Mesenchymal stem cell (in vitro differentiated cells and primary cell): ENCODE results near the gene SPRED1.

Experiments
- DNase-seq: peaks from one replicate; pipeline ENCODE4 v3.0.0-alpha.2; 2013
- H2AFZ ChIP-seq: one replicate; pipeline ENCODE4 v1.6.1; 2013; ENCODE audit warnings: low read depth, mild to moderate bottlenecking, control low read depth, inconsistent platforms, low read length, moderate library complexity
- H2AK5ac ChIP-seq: 2 replicates; pipeline ENCODE4 v1.6.1; 2013; ENCODE audit warnings: low read length, moderate library complexity, mild to moderate bottlenecking, inconsistent platforms; ENCODE audit not compliant: severe bottlenecking
- H2BK120ac ChIP-seq: one replicate; pipeline ENCODE4 v1.6.1; 2013; ENCODE audit warnings: low read depth, mild to moderate bottlenecking, inconsistent platforms, low read length, moderate library complexity
- H2BK12ac ChIP-seq, 2 experiments: one replicate each; pipeline ENCODE4 v1.6.1; 2013; ENCODE audit warnings: inconsistent platforms in 2 of 2, low read length in 2 of 2, mild to moderate bottlenecking in 2 of 2, moderate library complexity in 2 of 2, control low read depth in 1 of 2
- H2BK15ac ChIP-seq: one replicate; pipeline ENCODE4 v1.6.1; 2013; ENCODE audit warnings: mild to moderate bottlenecking, low read depth, inconsistent platforms; ENCODE audit not compliant: poor library complexity, severe bottlenecking
- H2BK5ac ChIP-seq: 2 replicates; pipeline ENCODE4 v1.6.1; 2013; ENCODE audit warnings: low read depth, mild to moderate bottlenecking, low read length, control low read depth, inconsistent platforms; ENCODE audit not compliant: poor library complexity, severe bottlenecking
- H3K14ac ChIP-seq, 2 experiments: one replicate each; pipeline ENCODE4 v1.6.1; 2013; ENCODE audit warnings: inconsistent platforms in 2 of 2, low read length in 2 of 2, control low read depth in 1 of 2, mild to moderate bottlenecking in 1 of 2, moderate library complexity in 1 of 2
- H3K18ac ChIP-seq, 2 experiments: one replicate each; pipeline ENCODE4 v1.6.1; 2013; ENCODE audit warnings: inconsistent platforms in 2 of 2, low read length in 2 of 2, control low read depth in 1 of 2, low read depth in 1 of 2, mild to moderate bottlenecking in 1 of 2
- H3K23ac ChIP-seq, 2 experiments: one replicate each; pipeline ENCODE4 v1.6.1; 2013; ENCODE audit warnings: inconsistent platforms in 2 of 2, low read length in 2 of 2, mild to moderate bottlenecking in 2 of 2, moderate library complexity in 2 of 2, control low read depth in 1 of 2
- H3K27ac ChIP-seq: 2 replicates; pipeline ENCODE4 v1.5.1; 2013; ENCODE audit warnings: mild to moderate bottlenecking, moderate library complexity, low read length, control low read depth, inconsistent platforms; ENCODE audit not compliant: poor library complexity, severe bottlenecking
- H3K27me3 ChIP-seq, 2 experiments: 2 replicates each; pipeline versions ENCODE4 v1.6.1 to v1.7.0; 2013; ENCODE audit warnings: low read length in 2 of 2, mild to moderate bottlenecking in 2 of 2, moderate library complexity in 2 of 2, control low read depth in 1 of 2, inconsistent platforms in 1 of 2; ENCODE audit not compliant: control insufficient read depth in 1 of 2, insufficient read depth in 1 of 2
- H3K36me3 ChIP-seq, 2 experiments: 2 replicates each; pipeline versions ENCODE4 v1.6.1 to v1.7.0; 2013; ENCODE audit warnings: low read length in 2 of 2, control low read depth in 1 of 2, inconsistent platforms in 1 of 2, low read depth in 1 of 2, mild to moderate bottlenecking in 1 of 2; ENCODE audit not compliant: insufficient read depth in 2 of 2, control insufficient read depth in 1 of 2
- H3K4ac ChIP-seq, 2 experiments: one replicate each; pipeline ENCODE4 v1.6.1; 2013; ENCODE audit warnings: inconsistent platforms in 2 of 2, low read length in 2 of 2, mild to moderate bottlenecking in 2 of 2, moderate library complexity in 2 of 2, control low read depth in 1 of 2, low read depth in 1 of 2
- H3K4me1 ChIP-seq: 2 replicates; pipeline ENCODE4 v1.6.1; 2013; ENCODE audit warnings: low read depth, low read length, control low read depth; ENCODE audit not compliant: control insufficient read depth, insufficient read depth
- H3K4me2 ChIP-seq: 2 replicates; pipeline ENCODE4 v1.6.1; 2013; ENCODE audit warnings: low read length, mild to moderate bottlenecking, inconsistent platforms; ENCODE audit not compliant: poor library complexity, severe bottlenecking
- H3K4me3 ChIP-seq, 2 experiments: 2 replicates each; pipeline versions ENCODE4 v1.5.1 to v1.7.0; 2013; ENCODE audit warnings: low read length in 2 of 2, mild to moderate bottlenecking in 2 of 2, control low read depth in 1 of 2, low read depth in 1 of 2; ENCODE audit not compliant: insufficient read depth in 1 of 2
- H3K79me1 ChIP-seq: replicated peaks from 2 replicates; pipeline ENCODE4 v1.6.1; 2013; ENCODE audit warnings: mild to moderate bottlenecking, control low read depth, low read length, inconsistent platforms; ENCODE audit not compliant: poor library complexity, severe bottlenecking
- H3K9ac ChIP-seq: 2 replicates; pipeline ENCODE4 v1.7.0; 2013; ENCODE audit warnings: mild to moderate bottlenecking, low read length, moderate library complexity
- H3K9me3 ChIP-seq: 2 replicates; pipeline ENCODE4 v1.7.0; 2013; ENCODE audit warnings: mild to moderate bottlenecking, low read length; ENCODE audit not compliant: control insufficient read depth
- H4K8ac ChIP-seq: one replicate; pipeline ENCODE4 v1.6.1; 2013; ENCODE audit warnings: inconsistent platforms, mild to moderate bottlenecking, low read length, moderate library complexity
- H4K91ac ChIP-seq: one replicate; pipeline ENCODE4 v1.6.1; 2013; ENCODE audit warnings: mild to moderate bottlenecking, low read length, inconsistent platforms
- WGBS: methylation state at CpG from one replicate; pipeline ENCODE4 v1.1.7; 2013; ENCODE audit warnings: mixed read lengths; 5-methylcytosine and 5-hydroxymethylcytosine counted together

Gene SPRED1

GRCh38 chr15:38208779-38209178, 43.9 kb upstream of the SPRED1 start:
- Histone ChIP-seq H3K14ac (no peak overlapping the region), H3K4ac (no peak overlapping the region), H3K27me3 (no peaks in the 10 kb centered on the region), H3K27ac (no peak overlapping the region), H3K18ac (no peak overlapping the region), H2BK120ac (no peak overlapping the region), H2BK12ac (no peak overlapping the region), H3K9me3 (no peaks in the 10 kb centered on the region), H3K36me3 (no peaks in the 10 kb centered on the region), H4K91ac (no peak overlapping the region), H3K4me1 (peaks cover 1% of the 10 kb centered on the region), H3K9ac (no peak overlapping the region), H3K79me1 (no peaks in the 10 kb centered on the region), H3K4me2 (no peak overlapping the region), H3K23ac (no peak overlapping the region), H2BK5ac (no peak overlapping the region), H2BK15ac (no peak overlapping the region), H2AFZ (no peak overlapping the region), H3K4me3 (no peak overlapping the region), H2AK5ac (no peak overlapping the region), H4K8ac (no peak overlapping the region)
- WGBS = no CpG with 5 or more reads among the region's 2 CpGs
- DNase-seq = no peak

GRCh38 chr15:38211249-38211648, 41.4 kb upstream of the SPRED1 start:
- no peak overlapping the region for H3K9ac ChIP-seq
- H3K9me3 ChIP-seq = no peaks in the 10 kb centered on the region
- H3K14ac ChIP-seq = no peak overlapping the region
- no peak overlapping the region for H2BK120ac ChIP-seq
- H4K91ac ChIP-seq = no peak overlapping the region
- no peak for DNase-seq
- no peak overlapping the region for H3K18ac ChIP-seq
- no peak overlapping the region for H2AFZ ChIP-seq
- no peak overlapping the region for H3K4ac ChIP-seq
- H4K8ac ChIP-seq = no peak overlapping the region
- H3K4me1 ChIP-seq = peaks cover 1% of the 10 kb centered on the region
- no peak overlapping the region for H2AK5ac ChIP-seq
- H3K36me3 ChIP-seq = no peaks in the 10 kb centered on the region
- H3K79me1 ChIP-seq = no peaks in the 10 kb centered on the region
- no peak overlapping the region for H3K27ac ChIP-seq
- no peak overlapping the region for H3K23ac ChIP-seq
- no peak overlapping the region for H2BK15ac ChIP-seq
- H2BK12ac ChIP-seq = no peak overlapping the region
- no peak overlapping the region for H3K4me3 ChIP-seq
- no peak overlapping the region for H2BK5ac ChIP-seq
- H3K27me3 ChIP-seq = no peaks in the 10 kb centered on the region
- no peak overlapping the region for H3K4me2 ChIP-seq

GRCh38 chr15:38211811-38212210, 40.8 kb upstream of the SPRED1 start:
- Histone ChIP-seq H4K91ac (no peak overlapping the region), H2BK120ac (no peak overlapping the region), H3K79me1 (no peaks in the 10 kb centered on the region), H3K23ac (no peak overlapping the region), H3K27ac (no peak overlapping the region), H2AK5ac (no peak overlapping the region), H3K4ac (no peak overlapping the region), H3K18ac (no peak overlapping the region), H3K4me1 (peaks cover 3% of the 10 kb centered on the region), H3K4me2 (no peak overlapping the region), H2BK15ac (no peak overlapping the region), H3K9ac (no peak overlapping the region), H2BK5ac (no peak overlapping the region), H4K8ac (no peak overlapping the region), H3K4me3 (no peak overlapping the region), H2AFZ (no peak overlapping the region), H3K27me3 (no peaks in the 10 kb centered on the region), H2BK12ac (no peak overlapping the region), H3K36me3 (no peaks in the 10 kb centered on the region), H3K9me3 (no peaks in the 10 kb centered on the region), H3K14ac (no peak overlapping the region)
- WGBS = 97% methylated on average over 3 of the region's 4 CpGs
- no peak for DNase-seq

- no peak overlapping the region for H2AK5ac ChIP-seq
- no peaks in the 10 kb centered on the region for H3K36me3 ChIP-seq
- no peak overlapping the region for H3K4me3 ChIP-seq
- H2BK5ac ChIP-seq = no peak overlapping the region
- no peaks in the 10 kb centered on the region for H3K79me1 ChIP-seq
- DNase-seq = no peak
- no peak overlapping the region for H3K27ac ChIP-seq
- H3K27me3 ChIP-seq = no peaks in the 10 kb centered on the region
- H3K9me3 ChIP-seq = no peaks in the 10 kb centered on the region
- no peak overlapping the region for H2AFZ ChIP-seq
- H3K4ac ChIP-seq = no peak overlapping the region
- H2BK15ac ChIP-seq = no peak overlapping the region
- no peak overlapping the region for H4K91ac ChIP-seq
- H4K8ac ChIP-seq = no peak overlapping the region
- peaks cover 8% of the 10 kb centered on the region for H3K4me1 ChIP-seq
- WGBS = 93% methylated on average over 2 of the region's 3 CpGs
- no peak overlapping the region for H3K4me2 ChIP-seq
- no peak overlapping the region for H2BK12ac ChIP-seq
- H3K9ac ChIP-seq = no peak overlapping the region
- H3K18ac ChIP-seq = no peak overlapping the region
- H3K23ac ChIP-seq = no peak overlapping the region
- no peak overlapping the region for H3K14ac ChIP-seq
- no peak overlapping the region for H2BK120ac ChIP-seq
Observed at GRCh38 chr15:38212729-38213351, 39.8 kb upstream of the SPRED1 start.
